Measurements from ENCODE around the gene ASXL1. TPM values are rescaled to one million over a fixed set of nuclear protein-coding genes. Genes with fewer than 3 reads are reported as not detected.

The ASXL1 gene
- polyA plus RNA-seq, 1 experiment, result 40.8 TPM

GRCh38 chr20:32453467-32454163, 95.5 kb downstream of the ASXL1 start:
- no peak for TF ChIP-seq CTCF (IDR thresholded peaks at IDR 0.05; ENCODE audit: insufficient read depth, low read depth, low read length)
- peaks cover 39% of the 10 kb centered on the region for H3K36me3 ChIP-seq (ENCODE audit: control insufficient read depth, insufficient read depth, low read length)
- CTCF ChIA-PET, result no interaction called here

GRCh38 chr20:32454164-32455145, 96.3 kb downstream of the ASXL1 start:
- peaks cover 39% of the 10 kb centered on the region for H3K36me3 ChIP-seq (ENCODE audit: control insufficient read depth, insufficient read depth, low read length)
- TF ChIP-seq CTCF (IDR thresholded peaks at IDR 0.05; ENCODE audit: insufficient read depth, low read depth, low read length), result no peak
- no peaks in the 10 kb centered on the region for H3K27me3 ChIP-seq (ENCODE audit: control insufficient read depth, insufficient read depth, low read length)
- ChIA-PET CTCF (interaction anchor here (1.2 kb wide), 1 partner anchor 17 kb away, joined by 4 read pairs; no protein-coding TSS in a partner anchor), POLR2A (no interaction called here)
- DNase-seq (ENCODE audit: low read depth), result no peak
- H3K4me3 ChIP-seq (ENCODE audit: low read depth, low read length), result no peak overlapping the region

More at GRCh38 chr20:32453467-32454163, 95.5 kb downstream of the ASXL1 start:
- no peak overlapping the region for H3K4me3 ChIP-seq (ENCODE audit: low read depth, low read length)
- no peak for DNase-seq (ENCODE audit: low read depth)
- POLR2A ChIA-PET, result no interaction called here
- H3K27me3 ChIP-seq (ENCODE audit: control insufficient read depth, insufficient read depth, low read length), result no peaks in the 10 kb centered on the region

- Histone ChIP-seq H3K4me3 (ENCODE audit: low read depth, low read length) (no peak overlapping the region), H3K36me3 (ENCODE audit: control insufficient read depth, insufficient read depth, low read length) (peaks cover 36% of the 10 kb centered on the region), H3K27me3 (ENCODE audit: control insufficient read depth, insufficient read depth, low read length) (no peaks in the 10 kb centered on the region)
- TF ChIP-seq CTCF (IDR thresholded peaks at IDR 0.05; ENCODE audit: insufficient read depth, low read depth, low read length), result no peak
- POLR2A ChIA-PET, result no interaction called here
- CTCF ChIA-PET, result interaction anchor here (0.6 to 3.2 kb wide), 6 partner anchors 9 to 219 kb away, joined by 3 to 16 read pairs (median 5); no protein-coding TSS in a partner anchor
- no peak for DNase-seq (ENCODE audit: low read depth)
Measured at GRCh38 chr20:32455171-32455900, 97.2 kb downstream of the ASXL1 start.

- Histone ChIP-seq H3K36me3 (ENCODE audit: control insufficient read depth, insufficient read depth, low read length) (peaks cover 37% of the 10 kb centered on the region), H3K4me3 (ENCODE audit: low read depth, low read length) (no peak overlapping the region), H3K27me3 (ENCODE audit: control insufficient read depth, insufficient read depth, low read length) (no peaks in the 10 kb centered on the region)
- ChIA-PET CTCF (interaction anchor here (0.6 to 3.2 kb wide), 10 partner anchors 10 to 246 kb away, joined by 3 to 16 read pairs (median 4); no protein-coding TSS in a partner anchor), POLR2A (no interaction called here)
- DNase-seq (ENCODE audit: low read depth), result no peak
- no peak for TF ChIP-seq CTCF (IDR thresholded peaks at IDR 0.05; ENCODE audit: insufficient read depth, low read depth, low read length)
Measured at GRCh38 chr20:32455901-32456701, 98.0 kb downstream of the ASXL1 start.
